Small intestine (tissue), 7 donors: Measurements from ENCODE around the gene MRPS5. TPM values are rescaled to one million over a fixed set of nuclear protein-coding genes. Genes with fewer than 3 reads are reported as not detected.

Experiments used
- DNase-seq, 2 donors: peaks; one replicate each; pipeline versions ENCODE4 v3.0.0 to v3.0.0-alpha.2; 2013
- FAIRE-seq: peaks from 2 replicates; lab custom pipeline; 2012; peaks lifted over from hg19 to GRCh38; lab: Jason Lieb, UNC
- H3K27ac ChIP-seq, 3 donors: one replicate each; pipeline ENCODE4 v1.5.1; 2013; ENCODE audit warnings: low read length in 2 of 3, mild to moderate bottlenecking in 2 of 3, control low read depth in 1 of 3, inconsistent platforms in 1 of 3, low read depth in 1 of 3, moderate library complexity in 1 of 3
- H3K27me3 ChIP-seq, 3 donors: one replicate each; pipeline ENCODE4 v1.6.1; 2013; ENCODE audit warnings: low read length in 3 of 3, inconsistent platforms in 1 of 3; ENCODE audit not compliant: control insufficient read depth in 3 of 3, insufficient read depth in 3 of 3
- H3K36me3 ChIP-seq, 3 donors: one replicate each; pipeline ENCODE4 v1.6.1; 2013; ENCODE audit warnings: low read length in 3 of 3, inconsistent platforms in 1 of 3, low read depth in 1 of 3, mild to moderate bottlenecking in 1 of 3, moderate library complexity in 1 of 3; ENCODE audit not compliant: control insufficient read depth in 3 of 3, insufficient read depth in 2 of 3
- H3K4me1 ChIP-seq, 3 donors: one replicate each; pipeline ENCODE4 v1.6.1; 2013; ENCODE audit warnings: low read length in 2 of 3, inconsistent platforms in 1 of 3, low read depth in 1 of 3, mild to moderate bottlenecking in 1 of 3, moderate library complexity in 1 of 3; ENCODE audit not compliant: control insufficient read depth in 3 of 3, insufficient read depth in 2 of 3
- H3K4me3 ChIP-seq, 3 donors: one replicate each; pipeline ENCODE4 v1.5.1; 2013; ENCODE audit warnings: low read length in 3 of 3, control low read depth in 1 of 3, inconsistent platforms in 1 of 3, low read depth in 1 of 3, mild to moderate bottlenecking in 1 of 3, moderate library complexity in 1 of 3
- H3K9me3 ChIP-seq, 2 donors: one replicate each; pipeline ENCODE4 v1.6.1; 2013; ENCODE audit warnings: low read depth in 1 of 2, low read length in 1 of 2; ENCODE audit not compliant: control insufficient read depth in 2 of 2, insufficient read depth in 1 of 2
- WGBS, 3 donors: extraction: QIAGEN DNeasy Blood & Tissue Kit; methylation state at CpG; one replicate each; pipeline ENCODE4 v1.1.7; 2013; 5-methylcytosine and 5-hydroxymethylcytosine counted together
- polyA plus RNA-seq, 4 donors: library from polyadenylated mRNA; stranded (reverse) in 3 of 4; unstranded in 1 of 4; fragments of 200-250 nt in 3 of 4; fragments of 120-200 nt in 1 of 4; gene quantifications; one replicate each; pipeline versions ENCODE4 v1.2.1 to v1.2.3, GENCODE V29; 2013
- donor health status: healthy with polysubstance abuse.
- donor health status: control.
- donor health status: control.
- donor health status: Bipolar disorder and iron deficiency.
- donor health status: healthy.

Gene MRPS5
- polyA plus RNA-seq, 4 donors = 42.9 to 104 (median 92.8) TPM

GRCh38 chr2:95050385-95051300 is 71.0 kb downstream of the MRPS5 start:
- no peaks in the 10 kb centered on the region for H3K4me1 ChIP-seq
- H3K36me3 ChIP-seq = no peaks in the 10 kb centered on the region
- DNase-seq (no peak), FAIRE-seq (no peak)
- H3K27me3 ChIP-seq = peaks cover 0 to 7% (median 2%) of the 10 kb centered on the region in 3 donors
- H3K9me3 ChIP-seq = no peaks in the 10 kb centered on the region
- no peak overlapping the region for H3K4me3 ChIP-seq
- WGBS, 3 donors = 61 to 76% (median 69%) methylated on average over 7 of the region's 7 CpGs
- no peak overlapping the region for H3K27ac ChIP-seq

- no peak overlapping the region for H3K4me3 ChIP-seq
- 89 to 92% (median 90%) methylated on average over 6 of the region's 6 CpGs for WGBS, 3 donors
- H3K27me3 ChIP-seq = peaks cover 0 to 6% (median 2%) of the 10 kb centered on the region in 3 donors
- no peaks in the 10 kb centered on the region for H3K36me3 ChIP-seq
- no peak overlapping the region for H3K27ac ChIP-seq
- no peaks in the 10 kb centered on the region for H3K9me3 ChIP-seq
- DNase-seq (no peak), FAIRE-seq (no peak)
- no peaks in the 10 kb centered on the region for H3K4me1 ChIP-seq
Measured at GRCh38 chr2:95049961-95050360, 71.6 kb downstream of the MRPS5 start.

- H3K27ac ChIP-seq = no peak overlapping the region
- no peak overlapping the region for H3K4me3 ChIP-seq
- DNase-seq (no peak), FAIRE-seq (no peak)
- H3K9me3 ChIP-seq = no peaks in the 10 kb centered on the region
- no peaks in the 10 kb centered on the region for H3K4me1 ChIP-seq
- peaks cover 0 to 6% (median 2%) of the 10 kb centered on the region in 3 donors for H3K27me3 ChIP-seq
- H3K36me3 ChIP-seq = no peaks in the 10 kb centered on the region
- WGBS, 3 donors = 90 to 94% (median 93%) methylated on average over 10 of the region's 10 CpGs
Measured at GRCh38 chr2:95049683-95049955, 72.0 kb downstream of the MRPS5 start.

GRCh38 chr2:95048825-95049682 is 72.6 kb downstream of the MRPS5 start:
- DNase-seq = no peak
- no peaks in the 10 kb centered on the region for H3K9me3 ChIP-seq
- no peaks in the 10 kb centered on the region for H3K36me3 ChIP-seq
- H3K4me3 ChIP-seq = no peak overlapping the region
- peaks cover 0 to 6% (median 2%) of the 10 kb centered on the region in 3 donors for H3K27me3 ChIP-seq
- no peak overlapping the region for H3K27ac ChIP-seq
- no peaks in the 10 kb centered on the region for H3K4me1 ChIP-seq
- 69 to 77% (median 70%) methylated on average over 11 to 15 of the region's 15 CpGs for WGBS, 3 donors
- no peak for FAIRE-seq

- FAIRE-seq = no peak
- peaks cover 2 to 14% (median 2%) of the 10 kb centered on the region in 3 donors for H3K27me3 ChIP-seq
- no peaks in the 10 kb centered on the region for H3K4me1 ChIP-seq
- H3K4me3 ChIP-seq = no peak overlapping the region
- H3K9me3 ChIP-seq = no peaks in the 10 kb centered on the region
- no peaks in the 10 kb centered on the region for H3K36me3 ChIP-seq
- 56 to 71% (median 69%) methylated on average over 17 of the region's 17 CpGs for WGBS, 3 donors
- DNase-seq = no peak
- H3K27ac ChIP-seq = no peak overlapping the region
Measured at GRCh38 chr2:95047629-95048510, 73.7 kb downstream of the MRPS5 start.

GRCh38 chr2:95046371-95047112 is 75.1 kb downstream of the MRPS5 start:
- Histone ChIP-seq H3K36me3 (no peaks in the 10 kb centered on the region), H3K4me3 (no peak overlapping the region), H3K27me3 (peaks cover 2 to 7% (median 2%) of the 10 kb centered on the region in 3 donors), H3K9me3 (no peaks in the 10 kb centered on the region), H3K27ac (no peak overlapping the region), H3K4me1 (no peaks in the 10 kb centered on the region)
- FAIRE-seq = no peak
- 89 to 94% (median 89%) methylated on average over 13 of the region's 13 CpGs for WGBS, 3 donors
- no peak for DNase-seq

- no peak overlapping the region for H3K4me3 ChIP-seq
- H3K36me3 ChIP-seq = no peaks in the 10 kb centered on the region
- WGBS, 3 donors = 73 to 79% (median 79%) methylated on average over 5 of the region's 5 CpGs
- H3K4me1 ChIP-seq = no peaks in the 10 kb centered on the region
- FAIRE-seq (no peak), DNase-seq (no peak)
- H3K27me3 ChIP-seq = peaks cover 2 to 9% (median 2%) of the 10 kb centered on the region in 3 donors
- no peak overlapping the region for H3K27ac ChIP-seq
- no peaks in the 10 kb centered on the region for H3K9me3 ChIP-seq
Measured at GRCh38 chr2:95044601-95045000, 77.0 kb downstream of the MRPS5 start.
